ENCODE data around the gene ZNF525. TPM values are rescaled to one million over a fixed set of nuclear protein-coding genes. Genes with fewer than 3 reads are reported as not detected.
A peak's percentile ranks its signal among the peaks of the same experiment; 100 is the strongest.

Gene ZNF525
- total and polyA plus RNA-seq, 2 experiments from 2014 or later = 2.0 to 3.6 TPM

DNA sequence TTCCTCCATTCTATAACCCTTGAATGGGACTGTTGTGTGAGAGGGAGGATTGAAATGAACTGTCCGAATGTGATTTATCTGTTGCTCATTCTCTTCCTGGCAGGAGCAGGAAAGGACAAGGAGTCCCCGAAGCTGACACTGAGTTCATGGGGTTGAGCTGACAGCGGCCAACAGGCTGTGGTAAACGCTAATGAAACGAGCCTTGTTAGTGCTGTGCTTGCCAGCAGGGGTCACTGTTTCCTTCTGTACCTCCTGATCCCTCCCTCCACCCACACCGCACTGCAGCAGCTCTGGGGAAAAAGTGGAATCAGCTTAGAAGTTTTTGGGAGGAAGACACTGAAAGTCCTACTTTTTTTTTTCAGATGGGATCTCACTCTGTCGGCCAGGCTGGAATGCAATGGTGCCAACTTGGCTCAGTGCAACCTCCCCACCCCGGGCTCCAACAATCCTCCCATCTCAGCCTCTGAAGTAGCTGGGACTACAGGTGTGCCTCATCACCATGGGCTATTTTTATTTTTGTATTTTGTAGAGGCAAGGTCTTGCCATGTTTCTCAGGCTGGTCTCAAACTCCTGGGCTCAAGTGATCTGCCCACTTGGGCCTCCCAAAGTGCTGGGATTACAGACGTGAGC is 59.6 kb downstream of the ZNF525 start:
- Histone ChIP-seq H3K79me2 (ENCODE audit: insufficient read depth) (no peaks in the 10 kb centered on the region), H3K27ac (no peak overlapping the region), H3K9me2 (ENCODE audit: insufficient read depth) (no peaks in the 10 kb centered on the region), H3F3A (ENCODE audit: insufficient read depth) (no peaks in the 10 kb centered on the region), H2AFZ (no peak overlapping the region), H3K9ac (no peak overlapping the region), H3K9me3 (ENCODE audit: low read depth) (no peaks in the 10 kb centered on the region), H4K20me1 (ENCODE audit: insufficient read depth) (no peaks in the 10 kb centered on the region), H3K4me2 (ENCODE audit: unreplicated experiment) (no peak overlapping the region), H3K36me3 (ENCODE audit: low read depth) (no peaks in the 10 kb centered on the region), H3K27me3 (replicated peaks; ENCODE audit: insufficient read depth) (no peaks in the 10 kb centered on the region), H3K4me3 (no peak overlapping the region), H3K4me1 (ENCODE audit: insufficient read depth) (no peaks in the 10 kb centered on the region)
- peak; percentile 82 for DNase-seq
- TF ChIP-seq EZH2 (IDR thresholded peaks at IDR 0.05; ENCODE audit: insufficient read depth, poor library complexity, severe bottlenecking) (no peak), EZH2phosphoT487 (IDR thresholded peaks at IDR 0.05; ENCODE audit: insufficient read depth, low read depth) (no peak)
- 26 to 28% methylated on average over 9 of the region's 9 CpGs for WGBS, 2 experiments (ENCODE audit: low coverage in 1 of 2, low lambda C conversion rate in 2 of 2, missing lambda C conversion rate in 2 of 2)
- in situ Hi-C loops (cut with MboI) = no loop called here

DNA sequence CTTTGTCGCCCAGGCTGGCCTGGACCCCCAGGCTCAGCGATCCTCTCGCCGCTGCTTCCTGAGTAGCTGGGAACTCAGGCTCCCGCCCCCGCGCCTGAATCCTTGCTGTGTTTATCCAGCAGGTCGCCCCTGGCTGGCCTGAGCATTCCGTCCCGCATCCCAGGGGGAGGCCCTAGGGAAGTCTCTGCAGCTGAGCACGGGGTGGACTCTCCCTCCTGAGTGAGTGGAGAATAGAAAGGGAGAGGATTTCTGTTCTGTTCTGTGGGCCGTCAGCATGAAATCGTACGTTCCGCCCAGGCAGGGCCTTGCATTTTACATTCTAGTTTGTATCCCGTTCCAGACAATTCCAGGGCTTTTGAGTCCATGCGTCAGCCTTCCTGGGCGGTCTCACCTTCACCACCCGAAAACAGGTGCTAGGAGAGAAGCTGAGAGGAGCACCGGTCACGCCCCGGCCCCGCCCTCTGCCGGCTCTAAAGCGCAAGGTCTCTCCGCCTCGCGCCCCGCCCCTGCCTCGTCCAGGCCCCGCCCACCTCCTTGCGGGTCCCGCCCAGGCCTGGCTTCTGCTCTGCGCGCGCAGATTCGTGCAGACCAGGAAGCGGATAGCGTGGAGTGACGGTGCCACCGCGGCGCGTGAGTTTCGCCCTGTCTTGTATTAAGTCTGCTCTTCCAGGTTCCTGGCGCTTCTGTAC is 66.0 kb downstream of the ZNF525 start, which contains the start of gene ZNF761:
TSS of gene ZNF761 (plus strand) at position 586 of the 689 bp plus-strand sequence. CDS start 15,285 bp downstream, outside the sequence.
- 1 to 2% methylated on average over 35 to 40 of the region's 46 CpGs for WGBS, 2 experiments (ENCODE audit: low coverage in 1 of 2, low lambda C conversion rate in 2 of 2, missing lambda C conversion rate in 2 of 2)
- peaks cover 36% of the 10 kb centered on the region for H3K79me2 ChIP-seq (ENCODE audit: insufficient read depth)
- H3K4me1 ChIP-seq (ENCODE audit: insufficient read depth) = no peaks in the 10 kb centered on the region
- peak within 1 kb of the TSS; percentile 97 for H3K9ac ChIP-seq
- peak within 1 kb of the TSS; percentile 70 for H3K27ac ChIP-seq
- no peak for TF ChIP-seq EZH2 (IDR thresholded peaks at IDR 0.05; ENCODE audit: insufficient read depth, poor library complexity, severe bottlenecking)
- no peak for TF ChIP-seq EZH2phosphoT487 (IDR thresholded peaks at IDR 0.05; ENCODE audit: insufficient read depth, low read depth)
- peak within 1 kb of the TSS; percentile 88 for H3K4me3 ChIP-seq
- H3K36me3 ChIP-seq (ENCODE audit: low read depth) = no peaks in the 10 kb centered on the region
- H3K4me2 ChIP-seq (ENCODE audit: unreplicated experiment) = peak within 1 kb of the TSS; percentile 99
- H2AFZ ChIP-seq = peak within 1 kb of the TSS; percentile 99
- no peaks in the 10 kb centered on the region for H3K9me2 ChIP-seq (ENCODE audit: insufficient read depth)
- H3K27me3 ChIP-seq (replicated peaks; ENCODE audit: insufficient read depth) = no peaks in the 10 kb centered on the region
- H3F3A ChIP-seq (ENCODE audit: insufficient read depth) = no peaks in the 10 kb centered on the region
- peak; percentile 97 for DNase-seq
- no peaks in the 10 kb centered on the region for H3K9me3 ChIP-seq (ENCODE audit: low read depth)
- in situ Hi-C loops (cut with MboI) = no loop called here
- H4K20me1 ChIP-seq (ENCODE audit: insufficient read depth) = no peaks in the 10 kb centered on the region

DNA sequence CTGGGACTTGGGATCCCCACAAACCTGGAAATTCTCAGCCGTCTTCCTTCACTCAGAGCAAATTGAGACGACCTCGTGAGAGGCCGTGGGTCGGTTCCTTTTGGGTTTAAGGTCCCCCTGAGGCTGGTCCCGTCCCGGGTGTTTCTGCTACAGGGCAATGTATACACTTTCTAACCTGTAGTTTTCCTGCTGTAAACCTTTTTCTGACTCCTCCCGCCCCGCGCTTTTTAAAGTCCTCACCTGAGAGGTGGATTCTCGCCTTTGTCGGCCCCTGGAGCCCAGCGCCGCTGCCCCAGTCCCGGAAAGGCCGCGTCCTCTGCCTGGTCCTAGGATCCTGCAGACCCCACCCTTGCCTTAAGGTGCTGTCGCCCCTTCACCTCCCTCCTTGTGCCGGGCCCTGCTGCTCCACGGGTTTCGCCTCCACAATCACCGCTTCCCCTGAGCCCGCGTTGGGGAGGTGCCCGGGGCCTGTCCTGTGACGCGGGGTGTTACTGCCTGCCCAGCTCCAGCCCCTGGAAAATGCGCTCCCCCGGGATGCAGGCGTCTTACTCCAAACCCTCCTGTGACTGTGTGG is 66.7 kb downstream of the ZNF525 start:
- H3K4me2 ChIP-seq (ENCODE audit: unreplicated experiment) = peak overlapping the region; percentile 71
- H3K27me3 ChIP-seq (replicated peaks; ENCODE audit: insufficient read depth) = no peaks in the 10 kb centered on the region
- no peaks in the 10 kb centered on the region for H3F3A ChIP-seq (ENCODE audit: insufficient read depth)
- H4K20me1 ChIP-seq (ENCODE audit: insufficient read depth) = no peaks in the 10 kb centered on the region
- in situ Hi-C loops (cut with MboI) = no loop called here
- WGBS, 2 experiments (ENCODE audit: low coverage in 1 of 2, low lambda C conversion rate in 2 of 2, missing lambda C conversion rate in 2 of 2) = 0 to 2% methylated on average over 27 to 30 of the region's 30 CpGs
- peaks cover 41% of the 10 kb centered on the region for H3K79me2 ChIP-seq (ENCODE audit: insufficient read depth)
- H3K36me3 ChIP-seq (ENCODE audit: low read depth) = no peaks in the 10 kb centered on the region
- peak overlapping the region; percentile 70 for H3K27ac ChIP-seq
- peak overlapping the region; percentile 99 for H2AFZ ChIP-seq
- no peaks in the 10 kb centered on the region for H3K4me1 ChIP-seq (ENCODE audit: insufficient read depth)
- H3K9ac ChIP-seq = peak overlapping the region; percentile 97
- no peak for TF ChIP-seq EZH2phosphoT487 (IDR thresholded peaks at IDR 0.05; ENCODE audit: insufficient read depth, low read depth)
- no peak for TF ChIP-seq EZH2 (IDR thresholded peaks at IDR 0.05; ENCODE audit: insufficient read depth, poor library complexity, severe bottlenecking)
- peak; percentile 52 for DNase-seq
- H3K9me2 ChIP-seq (ENCODE audit: insufficient read depth) = no peaks in the 10 kb centered on the region
- no peaks in the 10 kb centered on the region for H3K9me3 ChIP-seq (ENCODE audit: low read depth)
- H3K4me3 ChIP-seq = peak overlapping the region; percentile 88

Small RNA genes within 50 kb of the gene (small RNA-seq; reads per million reads assigned to genes)
- gene RPL39P36 (ENCODE audit: low read depth, low replicate concordance) = not detected

Other genes with a start within 250 kb of the ZNF525 start
- gene ZNF415, start 232.8 kb upstream of the ZNF525 start, total RNA-seq (2014; rRNA removed; shearing (Covaris generic)) = 9.4 and 18.7 TPM in 2 replicates
- gene ZNF415, start 232.8 kb upstream of the ZNF525 start, polyA plus RNA-seq (2016; fragmentation: Nextera tagmentation; extraction: Ambion mirVana) = 7.9 and 8.9 TPM in 2 replicates
- 4.6 and 7.3 TPM in 2 replicates for gene ZNF347, start 206.7 kb upstream of the ZNF525 start, total RNA-seq (2014; rRNA removed; shearing (Covaris generic))
- gene ZNF347, start 206.7 kb upstream of the ZNF525 start, polyA plus RNA-seq (2016; fragmentation: Nextera tagmentation; extraction: Ambion mirVana) = 2.7 and 3.2 TPM in 2 replicates
- 3.8 and 3.9 TPM in 2 replicates for gene ZNF665, start 172.3 kb upstream of the ZNF525 start, total RNA-seq (2014; rRNA removed; shearing (Covaris generic))
- 2.4 and 2.8 TPM in 2 replicates for gene ZNF665, start 172.3 kb upstream of the ZNF525 start, polyA plus RNA-seq (2016; fragmentation: Nextera tagmentation; extraction: Ambion mirVana)
- gene ZNF677, start 110.8 kb upstream of the ZNF525 start, total RNA-seq (2014; rRNA removed; shearing (Covaris generic)) = 15.9 and 18.8 TPM in 2 replicates
- 19.5 and 21.2 TPM in 2 replicates for gene ZNF677, start 110.8 kb upstream of the ZNF525 start, polyA plus RNA-seq (2016; fragmentation: Nextera tagmentation; extraction: Ambion mirVana)
- gene VN1R2, start 107.4 kb upstream of the ZNF525 start, total RNA-seq (2014; rRNA removed; shearing (Covaris generic)) = not detected in 2 replicates
- not detected in 2 replicates for gene VN1R2, start 107.4 kb upstream of the ZNF525 start, polyA plus RNA-seq (2016; fragmentation: Nextera tagmentation; extraction: Ambion mirVana)
- gene VN1R4, start 98.0 kb upstream of the ZNF525 start, total RNA-seq (2014; rRNA removed; shearing (Covaris generic)) = not detected in 2 replicates
- not detected in 2 replicates for gene VN1R4, start 98.0 kb upstream of the ZNF525 start, polyA plus RNA-seq (2016; fragmentation: Nextera tagmentation; extraction: Ambion mirVana)
- gene ZNF845, start 32.0 kb upstream of the ZNF525 start, total RNA-seq (2014; rRNA removed; shearing (Covaris generic)) = 5.2 and 7.5 TPM in 2 replicates
- 3.1 and 3.5 TPM in 2 replicates for gene ZNF845, start 32.0 kb upstream of the ZNF525 start, polyA plus RNA-seq (2016; fragmentation: Nextera tagmentation; extraction: Ambion mirVana)
- 6.3 and 6.4 TPM in 2 replicates for gene ZNF765, start 29.4 kb downstream of the ZNF525 start, total RNA-seq (2014; rRNA removed; shearing (Covaris generic))
- gene ZNF765, start 29.4 kb downstream of the ZNF525 start, polyA plus RNA-seq (2016; fragmentation: Nextera tagmentation; extraction: Ambion mirVana) = 4.6 and 5.5 TPM in 2 replicates
- 12.2 and 19.0 TPM in 2 replicates for gene ZNF761, start 66.3 kb downstream of the ZNF525 start, total RNA-seq (2014; rRNA removed; shearing (Covaris generic))
- gene ZNF761, start 66.3 kb downstream of the ZNF525 start, polyA plus RNA-seq (2016; fragmentation: Nextera tagmentation; extraction: Ambion mirVana) = 5.7 and 6.5 TPM in 2 replicates
- gene ZNF813, start 102.0 kb downstream of the ZNF525 start, total RNA-seq (2014; rRNA removed; shearing (Covaris generic)) = 2.0 and 2.7 TPM in 2 replicates
- 1.0 and 1.4 TPM in 2 replicates for gene ZNF813, start 102.0 kb downstream of the ZNF525 start, polyA plus RNA-seq (2016; fragmentation: Nextera tagmentation; extraction: Ambion mirVana)
- gene ZNF331, start 172.4 kb downstream of the ZNF525 start, total RNA-seq (2014; rRNA removed; shearing (Covaris generic)) = 12.0 and 13.9 TPM in 2 replicates
- 15.7 and 17.0 TPM in 2 replicates for gene ZNF331, start 172.4 kb downstream of the ZNF525 start, polyA plus RNA-seq (2016; fragmentation: Nextera tagmentation; extraction: Ambion mirVana)

Data from GM23248 (cell line).